ENCODE results near the gene CASK. TPM values are rescaled to one million over a fixed set of nuclear protein-coding genes. Genes with fewer than 3 reads are reported as not detected.

The CASK gene
- total and polyA plus RNA-seq, 4 donors: 10.6 to 51.1 (median 26.0) TPM

DNA sequence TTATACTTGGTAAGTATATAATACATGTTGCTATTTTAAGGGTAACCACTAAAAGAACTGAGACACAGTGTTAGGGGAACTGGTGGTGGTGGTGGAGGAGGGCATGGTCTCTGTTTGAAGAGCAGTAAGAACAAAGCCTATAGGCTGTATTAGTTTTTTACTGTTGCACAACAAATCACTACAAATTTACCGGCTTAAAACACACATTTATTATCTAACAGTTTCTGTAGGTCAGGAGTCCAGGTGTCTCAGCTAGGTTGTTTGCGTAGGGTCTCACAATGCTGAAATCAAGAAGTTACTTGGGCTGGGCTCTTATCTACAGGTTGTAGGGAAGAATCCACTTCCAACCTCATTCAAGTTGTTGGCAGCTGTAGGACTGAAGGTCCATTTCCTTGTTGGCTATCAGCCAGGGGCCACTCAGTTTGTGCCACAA, 52.6 kb downstream of the CASK start:
- DNase-seq (no peak), ATAC-seq (ENCODE audit: low FRiP score) (no peak)
- WGBS, 2 donors: 84 to 92% methylated on average over 2 of the region's 2 CpGs
- Histone ChIP-seq H3K9me3 (ENCODE audit: control insufficient read depth, low read length) (no peaks in the 10 kb centered on the region), H3K4me3 (ENCODE audit: low read length in 2 of 2) (no peak overlapping the region), H3K27ac (ENCODE audit: low read depth in 1 of 2, low read length in 2 of 2) (no peak overlapping the region), H3K27me3 (ENCODE audit: control insufficient read depth in 1 of 2, insufficient read depth in 2 of 2, low read length in 1 of 2) (no peaks in the 10 kb centered on the region), H3K4me1 (ENCODE audit: control insufficient read depth in 1 of 2, insufficient read depth in 2 of 2, low read length in 2 of 2) (no peaks in the 10 kb centered on the region), H3K36me3 (ENCODE audit: control insufficient read depth in 1 of 2, insufficient read depth in 2 of 2, low read length in 1 of 2) (no peaks in the 10 kb centered on the region)
- intact Hi-C loops (cut with DNase I): no loop called here

- no peak for DNase-seq
- H3K4me3 ChIP-seq (ENCODE audit: low read length in 2 of 2): no peak overlapping the region
- H3K9me3 ChIP-seq (ENCODE audit: control insufficient read depth, low read length): no peaks in the 10 kb centered on the region
- intact Hi-C loops (cut with DNase I): no loop called here
- no peaks in the 10 kb centered on the region for H3K36me3 ChIP-seq (ENCODE audit: control insufficient read depth in 1 of 2, insufficient read depth in 2 of 2, low read length in 1 of 2)
- no peak for ATAC-seq (ENCODE audit: low FRiP score)
- H3K27ac ChIP-seq (ENCODE audit: low read depth in 1 of 2, low read length in 2 of 2): no peak overlapping the region
- H3K27me3 ChIP-seq (ENCODE audit: control insufficient read depth in 1 of 2, insufficient read depth in 2 of 2, low read length in 1 of 2): no peaks in the 10 kb centered on the region
- 75 to 83% methylated on average over 3 of the region's 3 CpGs for WGBS, 2 donors
- no peaks in the 10 kb centered on the region for H3K4me1 ChIP-seq (ENCODE audit: control insufficient read depth in 1 of 2, insufficient read depth in 2 of 2, low read length in 2 of 2)
Observed at GRCh38 chrX:41868392-41868977, 54.9 kb downstream of the CASK start.

- Histone ChIP-seq H3K27ac (ENCODE audit: low read depth in 1 of 2, low read length in 2 of 2) (no peak overlapping the region), H3K36me3 (ENCODE audit: control insufficient read depth in 1 of 2, insufficient read depth in 2 of 2, low read length in 1 of 2) (no peaks in the 10 kb centered on the region), H3K27me3 (ENCODE audit: control insufficient read depth in 1 of 2, insufficient read depth in 2 of 2, low read length in 1 of 2) (no peaks in the 10 kb centered on the region), H3K9me3 (ENCODE audit: control insufficient read depth, low read length) (no peaks in the 10 kb centered on the region), H3K4me3 (ENCODE audit: low read length in 2 of 2) (no peak overlapping the region), H3K4me1 (ENCODE audit: control insufficient read depth in 1 of 2, insufficient read depth in 2 of 2, low read length in 2 of 2) (no peaks in the 10 kb centered on the region)
- DNase-seq: no peak
- no peak for ATAC-seq (ENCODE audit: low FRiP score)
- intact Hi-C loops (cut with DNase I): no loop called here
- 78 to 96% methylated on average over 2 of the region's 2 CpGs for WGBS, 2 donors
Observed at GRCh38 chrX:41863343-41864203, 59.8 kb downstream of the CASK start.

- 50 to 67% methylated on average over 4 of the region's 4 CpGs for WGBS, 2 donors
- ATAC-seq (ENCODE audit: low FRiP score): no peak
- intact Hi-C loops (cut with DNase I): no loop called here
Observed at GRCh38 chrX:41862562-41863184, 60.7 kb downstream of the CASK start.

DNA sequence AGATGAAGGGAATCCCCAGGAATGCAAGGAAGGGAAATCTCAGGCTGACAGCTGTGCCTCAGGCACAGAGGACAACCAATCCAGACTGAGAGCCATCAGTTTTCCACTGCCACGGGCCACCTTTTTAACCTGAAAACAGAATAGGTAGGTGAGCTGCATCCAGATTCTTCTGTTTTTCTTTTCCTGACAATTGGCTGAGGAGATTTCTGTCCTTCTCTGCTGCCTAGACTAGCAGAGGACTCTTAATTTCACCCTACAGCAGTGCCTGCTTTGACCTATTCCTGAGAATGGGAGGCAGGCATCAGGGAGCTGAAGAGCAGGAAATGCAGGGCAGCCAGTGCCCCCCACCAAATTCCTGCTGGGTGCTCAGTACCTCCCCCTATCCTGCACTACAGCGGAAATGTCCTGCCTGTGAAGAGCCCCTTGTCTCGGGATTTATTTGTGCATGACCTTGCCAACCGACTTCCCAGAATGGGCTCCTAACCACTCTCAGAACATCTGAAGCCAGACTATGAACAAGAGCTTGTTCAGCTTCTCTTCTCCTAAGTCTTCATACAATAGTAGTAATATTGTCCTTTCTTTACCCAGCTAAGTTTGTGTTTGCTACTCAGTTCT, 65.1 kb downstream of the CASK start:
- 70 to 81% methylated on average over 4 of the region's 4 CpGs for WGBS, 2 donors
- no peak for DNase-seq
- intact Hi-C loops (cut with DNase I): no loop called here
- Histone ChIP-seq H3K4me3 (ENCODE audit: low read length in 2 of 2) (no peak overlapping the region), H3K27ac (ENCODE audit: low read depth in 1 of 2, low read length in 2 of 2) (no peak overlapping the region), H3K27me3 (ENCODE audit: control insufficient read depth in 1 of 2, insufficient read depth in 2 of 2, low read length in 1 of 2) (no peaks in the 10 kb centered on the region), H3K36me3 (ENCODE audit: control insufficient read depth in 1 of 2, insufficient read depth in 2 of 2, low read length in 1 of 2) (no peaks in the 10 kb centered on the region), H3K9me3 (ENCODE audit: control insufficient read depth, low read length) (no peaks in the 10 kb centered on the region), H3K4me1 (ENCODE audit: control insufficient read depth in 1 of 2, insufficient read depth in 2 of 2, low read length in 2 of 2) (no peaks in the 10 kb centered on the region)
- ATAC-seq (ENCODE audit: low FRiP score): no peak

More at GRCh38 chrX:41862562-41863184, 60.7 kb downstream of the CASK start:
- no peak overlapping the region for H3K4me3 ChIP-seq (ENCODE audit: low read length in 2 of 2)
- no peaks in the 10 kb centered on the region for H3K9me3 ChIP-seq (ENCODE audit: control insufficient read depth, low read length)
- no peaks in the 10 kb centered on the region for H3K4me1 ChIP-seq (ENCODE audit: control insufficient read depth in 1 of 2, insufficient read depth in 2 of 2, low read length in 2 of 2)
- H3K36me3 ChIP-seq (ENCODE audit: control insufficient read depth in 1 of 2, insufficient read depth in 2 of 2, low read length in 1 of 2): no peaks in the 10 kb centered on the region
- H3K27me3 ChIP-seq (ENCODE audit: control insufficient read depth in 1 of 2, insufficient read depth in 2 of 2, low read length in 1 of 2): no peaks in the 10 kb centered on the region
- no peak overlapping the region for H3K27ac ChIP-seq (ENCODE audit: low read depth in 1 of 2, low read length in 2 of 2)
- DNase-seq: no peak

DNA sequence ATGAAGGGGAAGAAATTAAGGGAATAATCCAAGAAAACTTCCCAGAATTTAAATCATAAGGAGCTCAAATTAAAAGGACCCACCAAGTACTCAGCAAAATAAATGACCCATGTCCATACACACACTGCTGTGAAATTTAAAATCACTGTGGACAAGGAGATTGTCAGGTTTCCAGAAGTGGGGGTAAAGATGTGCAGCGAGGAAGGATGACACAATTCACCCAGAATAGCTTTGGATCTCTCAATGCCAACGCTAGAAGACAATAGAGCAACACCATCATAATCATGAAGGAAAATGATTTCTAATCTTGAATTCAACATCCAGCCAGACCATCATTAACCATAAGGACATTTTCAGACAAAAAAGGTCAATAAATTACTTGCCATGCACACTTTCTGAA, 65.7 kb downstream of the CASK start:
- intact Hi-C loops (cut with DNase I): no loop called here
- DNase-seq: no peak
- WGBS, 2 donors: 68 to 87% methylated on average over 2 of the region's 2 CpGs
- no peak for ATAC-seq (ENCODE audit: low FRiP score)
- Histone ChIP-seq H3K27ac (ENCODE audit: low read depth in 1 of 2, low read length in 2 of 2) (no peak overlapping the region), H3K4me3 (ENCODE audit: low read length in 2 of 2) (no peak overlapping the region), H3K27me3 (ENCODE audit: control insufficient read depth in 1 of 2, insufficient read depth in 2 of 2, low read length in 1 of 2) (no peaks in the 10 kb centered on the region), H3K9me3 (ENCODE audit: control insufficient read depth, low read length) (no peaks in the 10 kb centered on the region), H3K4me1 (ENCODE audit: control insufficient read depth in 1 of 2, insufficient read depth in 2 of 2, low read length in 2 of 2) (no peaks in the 10 kb centered on the region), H3K36me3 (ENCODE audit: control insufficient read depth in 1 of 2, insufficient read depth in 2 of 2, low read length in 1 of 2) (no peaks in the 10 kb centered on the region)

GRCh38 chrX:41846714-41847113, 76.6 kb downstream of the CASK start:
- Histone ChIP-seq H3K4me3 (ENCODE audit: low read length in 2 of 2) (no peak overlapping the region), H3K9me3 (ENCODE audit: control insufficient read depth, low read length) (no peaks in the 10 kb centered on the region), H3K27ac (ENCODE audit: low read depth in 1 of 2, low read length in 2 of 2) (no peak overlapping the region), H3K36me3 (ENCODE audit: control insufficient read depth in 1 of 2, insufficient read depth in 2 of 2, low read length in 1 of 2) (peaks cover 0 to 3% of the 10 kb centered on the region in 2 donors), H3K4me1 (ENCODE audit: control insufficient read depth in 1 of 2, insufficient read depth in 2 of 2, low read length in 2 of 2) (no peaks in the 10 kb centered on the region), H3K27me3 (ENCODE audit: control insufficient read depth in 1 of 2, insufficient read depth in 2 of 2, low read length in 1 of 2) (no peaks in the 10 kb centered on the region)
- no peak for ATAC-seq (ENCODE audit: low FRiP score)
- intact Hi-C loops (cut with DNase I): no loop called here
- 72 to 98% methylated on average over 2 of the region's 2 CpGs for WGBS, 2 donors
- no peak for DNase-seq

- WGBS, 2 donors: 68 to 97% methylated on average over 6 of the region's 6 CpGs
- no peaks in the 10 kb centered on the region for H3K27me3 ChIP-seq (ENCODE audit: control insufficient read depth in 1 of 2, insufficient read depth in 2 of 2, low read length in 1 of 2)
Observed at GRCh38 chrX:41837270-41837944, 85.9 kb downstream of the CASK start.

More at GRCh38 chrX:41837270-41837944, 85.9 kb downstream of the CASK start:
- no peak for DNase-seq
- Histone ChIP-seq H3K27ac (ENCODE audit: low read depth in 1 of 2, low read length in 2 of 2) (no peak overlapping the region), H3K36me3 (ENCODE audit: control insufficient read depth in 1 of 2, insufficient read depth in 2 of 2, low read length in 1 of 2) (no peaks in the 10 kb centered on the region), H3K9me3 (ENCODE audit: control insufficient read depth, low read length) (no peaks in the 10 kb centered on the region), H3K4me3 (ENCODE audit: low read length in 2 of 2) (no peak overlapping the region), H3K4me1 (ENCODE audit: control insufficient read depth in 1 of 2, insufficient read depth in 2 of 2, low read length in 2 of 2) (no peaks in the 10 kb centered on the region)
- intact Hi-C loops (cut with DNase I): no loop called here
- ATAC-seq (ENCODE audit: low FRiP score): no peak

All from aorta (tissue), 5 donors.